Esophagus muscularis mucosa (tissue), 3 donors: ENCODE results near the gene FOLR3.

Source experiments
- CTCF ChIP-seq, 3 experiments: fragments of 200-600 bp in 2 of 3; fragments of 450-650 bp in 1 of 3; sonication (generic) in 2 of 3; IDR thresholded peaks; one replicate each; pipeline ENCODE4 v1.5.1; 2017 to 2019; ENCODE audit warnings: antibody characterized with exemption in 3 of 3, mild to moderate bottlenecking in 2 of 3, moderate library complexity in 1 of 3
- POLR2A ChIP-seq: fragments of 450-650 bp; IDR thresholded peaks from one replicate; pipeline ENCODE4 v1.6.1; 2017; ENCODE audit warnings: antibody characterized with exemption, moderate library complexity, mild to moderate bottlenecking, low read depth
- POLR2AphosphoS5 ChIP-seq, 2 donors: sonication (generic); formaldehyde crosslinking; IDR thresholded peaks; one replicate each; pipeline ENCODE4 v1.6.1; 2017; ENCODE audit warnings: antibody characterized with exemption in 2 of 2

- no peak for TF ChIP-seq POLR2A
- no peak for TF ChIP-seq POLR2AphosphoS5 (IDR thresholded peaks at IDR 0.05)
- TF ChIP-seq CTCF (IDR thresholded peaks at IDR 0.05), result no peak
These were observed 2.9 kb upstream of the FOLR3 start for GRCh38 chr11:72132646-72133045.
